ENCODE measurements around the gene LAPTM5.

DNA sequence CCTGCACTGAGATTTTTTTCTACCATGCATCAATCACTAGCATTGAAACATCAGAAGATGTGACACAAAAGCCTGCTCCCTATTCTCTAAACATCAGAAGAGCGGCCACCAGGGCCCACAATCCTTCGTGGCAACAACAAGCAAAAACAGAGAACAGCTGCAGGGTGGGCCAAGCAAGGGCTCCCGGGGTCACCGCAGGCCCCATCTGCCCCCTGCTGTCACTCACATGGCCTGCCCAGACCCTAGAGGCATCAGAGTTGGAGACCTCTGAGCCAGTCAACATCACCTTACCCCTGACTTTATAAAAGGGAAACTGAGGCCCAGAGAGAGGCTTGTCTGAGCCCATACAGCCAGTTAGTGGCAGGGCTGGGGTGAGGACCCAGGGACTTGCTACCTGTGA, 1.8 kb downstream of the LAPTM5 start:
- TF ChIP-seq, protein P1, sequence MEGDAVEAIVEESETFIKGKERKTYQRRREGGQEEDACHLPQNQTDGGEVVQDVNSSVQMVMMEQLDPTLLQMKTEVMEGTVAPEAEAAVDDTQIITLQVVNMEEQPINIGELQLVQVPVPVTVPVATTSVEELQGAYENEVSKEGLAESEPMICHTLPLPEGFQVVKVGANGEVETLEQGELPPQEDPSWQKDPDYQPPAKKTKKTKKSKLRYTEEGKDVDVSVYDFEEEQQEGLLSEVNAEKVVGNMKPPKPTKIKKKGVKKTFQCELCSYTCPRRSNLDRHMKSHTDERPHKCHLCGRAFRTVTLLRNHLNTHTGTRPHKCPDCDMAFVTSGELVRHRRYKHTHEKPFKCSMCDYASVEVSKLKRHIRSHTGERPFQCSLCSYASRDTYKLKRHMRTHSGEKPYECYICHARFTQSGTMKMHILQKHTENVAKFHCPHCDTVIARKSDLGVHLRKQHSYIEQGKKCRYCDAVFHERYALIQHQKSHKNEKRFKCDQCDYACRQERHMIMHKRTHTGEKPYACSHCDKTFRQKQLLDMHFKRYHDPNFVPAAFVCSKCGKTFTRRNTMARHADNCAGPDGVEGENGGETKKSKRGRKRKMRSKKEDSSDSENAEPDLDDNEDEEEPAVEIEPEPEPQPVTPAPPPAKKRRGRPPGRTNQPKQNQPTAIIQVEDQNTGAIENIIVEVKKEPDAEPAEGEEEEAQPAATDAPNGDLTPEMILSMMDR (IDR thresholded peaks at IDR 0.05; ENCODE audit: insufficient read depth, low read depth, low read length) = no peak
- no peak for TF ChIP-seq EZH2 (IDR thresholded peaks at IDR 0.05; ENCODE audit: insufficient read depth, low read length)
